Vagina (tissue), 2 donors: ENCODE measurements around the gene OR6C3.

Experiments used
- CTCF ChIP-seq, 3 experiments: fragments of 450-650 bp in 2 of 3; fragments of 200-600 bp in 1 of 3; sonication (generic) in 1 of 3; IDR thresholded peaks; one replicate each; pipeline ENCODE4 v1.5.1; 2017 to 2019; ENCODE audit warnings: antibody characterized with exemption in 3 of 3, mild to moderate bottlenecking in 2 of 3, moderate library complexity in 2 of 3
- POLR2A ChIP-seq, 2 donors: fragments of 450-650 bp; IDR thresholded peaks; one replicate each; pipeline ENCODE4 v1.6.1; 2017; ENCODE audit warnings: antibody characterized with exemption in 2 of 2, mild to moderate bottlenecking in 2 of 2, moderate library complexity in 2 of 2
- POLR2AphosphoS5 ChIP-seq, 2 donors: sonication (generic); formaldehyde crosslinking; IDR thresholded peaks; one replicate each; pipeline ENCODE4 v1.9.0; 2017; ENCODE audit warnings: antibody characterized with exemption in 2 of 2, mild to moderate bottlenecking in 2 of 2, low read depth in 1 of 2; ENCODE audit not compliant: insufficient read depth in 1 of 2

- no peak for TF ChIP-seq CTCF (IDR thresholded peaks at IDR 0.05)
- no peak for TF ChIP-seq POLR2A (IDR thresholded peaks at IDR 0.05)
- TF ChIP-seq POLR2AphosphoS5 (IDR thresholded peaks at IDR 0.05; ENCODE audit: insufficient read depth in 1 of 2, low read depth in 1 of 2) = no peak
Measured at GRCh38 chr12:55336002-55336401, 5.5 kb downstream of the OR6C3 start.
